HepG2 (cell line): Measurements from ENCODE around the gene ZFYVE28. TPM values are rescaled to one million over a fixed set of nuclear protein-coding genes. Genes with fewer than 3 reads are reported as not detected.

Source experiments
- ATAC-seq: fragments of 200-7000 bp; cut with Tn5 transposase; 3 replicates; pipeline ENCODE4 v1.9.1; 2020; ENCODE audit warnings: mild to moderate bottlenecking, moderate library complexity
- BruUV-seq: library from RNA; stranded (reverse); fragments of 400-500 nt; replicated peaks from 2 replicates; lab custom pipeline; 2021; lab: Mats Ljungman, UMichigan
- CTCF ChIA-PET: fragments of 300-600 bp; formaldehyde crosslinking; extraction: SDS; loops from one replicate; lab custom pipeline; 2021; ENCODE audit warnings: low total read pairs, inconsistent platforms, low intra/inter-chr PET ratio; lab: Yijun Ruan, JAX
- POLR2A ChIA-PET: fragments of 350-600 bp; sonication (Branson Sonifier 250); formaldehyde crosslinking; loops from one replicate; lab custom pipeline; 2020; ENCODE audit warnings: antibody characterized with exemption, inconsistent platforms; lab: Yijun Ruan, JAX
- DNase-seq: peaks from one replicate; pipeline ENCODE4 v3.0.0-alpha.2; 2015; ENCODE audit warnings: low spot score
- FAIRE-seq: peaks from 3 replicates; lab custom pipeline; 2011; peaks lifted over from hg19 to GRCh38; lab: Jason Lieb, UNC
- H2AFZ ChIP-seq: one replicate; pipeline ENCODE4 v1.6.1; 2011; ENCODE audit warnings: low read length, inconsistent platforms
- H3K27ac ChIP-seq: fragments of 300-600 bp; 3 replicates; pipeline ENCODE4 v1.8.0; 2011; ENCODE audit warnings: mixed run types, mild to moderate bottlenecking, mixed read lengths, low read length, inconsistent platforms; ENCODE audit not compliant: insufficient read depth; ENCODE audit errors: extremely low read length
- H3K27me3 ChIP-seq, 2 experiments: fragments of 200-600 bp in 1 of 2; 2 replicates in 1 of 2; 3 replicates in 1 of 2; pipeline versions ENCODE4 v1.6.0 to v1.8.0; 2011; ENCODE audit warnings: low read length in 2 of 2, mild to moderate bottlenecking in 2 of 2, moderate library complexity in 2 of 2, inconsistent platforms in 1 of 2; ENCODE audit not compliant: insufficient read depth in 2 of 2, control insufficient read depth in 1 of 2
- H3K36me3 ChIP-seq, 2 experiments: fragments of 200-600 bp in 1 of 2; replicated peaks in 1 of 2; 2 replicates in 1 of 2; 3 replicates in 1 of 2; pipeline versions ENCODE4 v1.5.1 to v1.8.0; 2011; ENCODE audit warnings: low read length in 2 of 2, inconsistent platforms in 1 of 2; ENCODE audit not compliant: insufficient read depth in 2 of 2, control insufficient read depth in 1 of 2
- H3K4me1 ChIP-seq: 2 replicates; pipeline ENCODE4 v1.5.1; 2012; ENCODE audit warnings: low read length, inconsistent platforms; ENCODE audit not compliant: insufficient read depth
- H3K4me2 ChIP-seq: 2 replicates; pipeline ENCODE4 v1.6.0; 2011; ENCODE audit warnings: low read depth, low read length, inconsistent platforms
- H3K4me3 ChIP-seq, 3 experiments: fragments of 200-600 bp in 1 of 3; sonication (generic), shearing (Covaris generic) in 1 of 3; replicated peaks in 1 of 3; 2 replicates each; pipeline ENCODE4 v1.5.1; 2011 to 2016; ENCODE audit warnings: low read length in 3 of 3, inconsistent platforms in 2 of 3, low read depth in 2 of 3, mild to moderate bottlenecking in 2 of 3, control low read depth in 1 of 3, mixed read lengths in 1 of 3; ENCODE audit not compliant: insufficient read depth in 1 of 3
- H3K79me2 ChIP-seq: one replicate; pipeline ENCODE4 v1.6.1; 2011; ENCODE audit warnings: low read length, inconsistent platforms; ENCODE audit not compliant: insufficient read depth
- H3K9ac ChIP-seq: 2 replicates; pipeline ENCODE4 v1.6.0; 2011; ENCODE audit warnings: mild to moderate bottlenecking, low read depth, low read length, inconsistent platforms; ENCODE audit not compliant: insufficient read depth
- H3K9me3 ChIP-seq: 2 replicates; pipeline ENCODE4 v1.5.1; 2012; ENCODE audit warnings: mild to moderate bottlenecking, low read length
- H4K20me1 ChIP-seq: 2 replicates; pipeline ENCODE4 v1.6.0; 2011; ENCODE audit warnings: inconsistent platforms, mild to moderate bottlenecking, low read length, moderate library complexity; ENCODE audit not compliant: insufficient read depth
- AGO2 ChIP-seq: fragments of 200-400 bp; formaldehyde crosslinking; optimal IDR thresholded peaks from 2 replicates; pipeline ENCODE3; 2017; ENCODE audit warnings: mild to moderate bottlenecking, low read depth, low read length, moderate library complexity
- AKAP8 ChIP-seq: sonication (generic); formaldehyde crosslinking; IDR thresholded peaks from 2 replicates; pipeline ENCODE4 v1.5.1; 2020; ENCODE audit warnings: mild to moderate bottlenecking, missing genetic modification reagents
- ATF7-NPFF ChIP-seq: sonication (generic); formaldehyde crosslinking; IDR thresholded peaks from 2 replicates; pipeline ENCODE4 v1.8.1; 2023; ENCODE audit warnings: mild to moderate bottlenecking, low read depth, missing genetic modification reagents, moderate library complexity
- CHD4 ChIP-seq: fragments of 200-600 bp; sonication (generic); IDR thresholded peaks from 2 replicates; pipeline ENCODE4 v1.7.0; 2017; ENCODE audit warnings: mild to moderate bottlenecking, low read length, borderline replicate concordance
- DR1 ChIP-seq: sonication (generic); formaldehyde crosslinking; IDR thresholded peaks from 2 replicates; pipeline ENCODE4 v1.8.0; 2021; ENCODE audit warnings: mild to moderate bottlenecking, missing genetic modification reagents, inconsistent platforms
- ETV6 ChIP-seq: sonication (generic); formaldehyde crosslinking; conservative IDR thresholded peaks from 2 replicates; pipeline ENCODE4 v1.4.0; 2020; ENCODE audit warnings: missing genetic modification reagents
- HES4 ChIP-seq: sonication (generic); formaldehyde crosslinking; IDR thresholded peaks from 2 replicates; pipeline ENCODE4 v1.9.0; 2021; ENCODE audit warnings: mild to moderate bottlenecking, missing genetic modification reagents, borderline replicate concordance
- ISL2 ChIP-seq: sonication (generic); formaldehyde crosslinking; IDR thresholded peaks from 2 replicates; pipeline ENCODE4 v1.5.0; 2020; ENCODE audit warnings: missing genetic modification reagents
- PAX8 ChIP-seq: sonication (generic); formaldehyde crosslinking; IDR thresholded peaks from 2 replicates; pipeline ENCODE4 v1.8.0; 2022; ENCODE audit warnings: mild to moderate bottlenecking, missing genetic modification reagents, borderline replicate concordance
- POLR2G ChIP-seq: fragments of 200-400 bp; formaldehyde crosslinking; IDR thresholded peaks from 2 replicates; pipeline ENCODE4 v1.6.1; 2018; ENCODE audit warnings: mild to moderate bottlenecking, low read depth, low read length, moderate library complexity
- RBFOX2 ChIP-seq: fragments of 200-400 bp; formaldehyde crosslinking; IDR thresholded peaks from 2 replicates; pipeline ENCODE4 v1.6.1; 2017; ENCODE audit warnings: low read depth, mild to moderate bottlenecking, low read length
- SNAPC5 ChIP-seq: sonication (generic); formaldehyde crosslinking; IDR thresholded peaks from 2 replicates; pipeline ENCODE4 v1.8.1; 2023; ENCODE audit warnings: mild to moderate bottlenecking, missing genetic modification reagents, borderline replicate concordance
- SRY ChIP-seq: sonication (generic); formaldehyde crosslinking; IDR thresholded peaks from 2 replicates; pipeline ENCODE4 v1.8.0; 2022; ENCODE audit warnings: mild to moderate bottlenecking, missing genetic modification reagents
- TSC22D2 ChIP-seq: sonication (generic); formaldehyde crosslinking; IDR thresholded peaks from 2 replicates; pipeline ENCODE4 v1.5.1; 2020; ENCODE audit warnings: missing genetic modification reagents, mild to moderate bottlenecking, borderline replicate concordance
- ZBTB33 ChIP-seq: sonication (generic); formaldehyde crosslinking; IDR thresholded peaks from 2 replicates; pipeline ENCODE4 v1.4.0; 2020; ENCODE audit warnings: missing genetic modification reagents
- ZFX ChIP-seq: sonication (generic); formaldehyde crosslinking; IDR thresholded peaks from 2 replicates; pipeline ENCODE4 v1.4.0; 2020; ENCODE audit warnings: mild to moderate bottlenecking, low read depth, missing genetic modification reagents, moderate library complexity
- ZNF292 ChIP-seq: sonication (generic); formaldehyde crosslinking; IDR thresholded peaks from 2 replicates; pipeline ENCODE4 v1.8.1; 2022; ENCODE audit warnings: mild to moderate bottlenecking, low read depth, missing genetic modification reagents, borderline replicate concordance
- ZNF33A ChIP-seq: sonication (generic); formaldehyde crosslinking; IDR thresholded peaks from 2 replicates; pipeline ENCODE4 v1.5.1; 2020; ENCODE audit warnings: missing genetic modification reagents, mild to moderate bottlenecking, moderate library complexity, borderline replicate concordance
- ZNF556 ChIP-seq: sonication (generic); formaldehyde crosslinking; IDR thresholded peaks from 2 replicates; pipeline ENCODE4 v1.4.0; 2020; ENCODE audit warnings: mild to moderate bottlenecking, missing genetic modification reagents, borderline replicate concordance
- ZNF615 ChIP-seq: sonication (generic); formaldehyde crosslinking; IDR thresholded peaks from 2 replicates; pipeline ENCODE4 v1.5.0; 2020; ENCODE audit warnings: mild to moderate bottlenecking, missing genetic modification reagents, borderline replicate concordance
- ZNF749 ChIP-seq: sonication (generic); formaldehyde crosslinking; IDR thresholded peaks from 2 replicates; pipeline ENCODE4 v1.8.0; 2022; ENCODE audit warnings: mild to moderate bottlenecking, missing genetic modification reagents, moderate library complexity, borderline replicate concordance
- ZNF850 ChIP-seq: sonication (generic); formaldehyde crosslinking; conservative IDR thresholded peaks from 2 replicates; pipeline ENCODE4 v1.9.0; 2021; ENCODE audit warnings: mild to moderate bottlenecking, missing genetic modification reagents
- WGBS: methylation state at CpG from one replicate; pipeline ENCODE4 v1.1.6; 2017; ENCODE audit warnings: low lambda C conversion rate; 5-methylcytosine and 5-hydroxymethylcytosine counted together
- in situ Hi-C: cut with HindIII; loops from 2 replicates; pipeline ENCODE4 v1.10.0; 2017; ENCODE audit warnings: low pct_unique_long_range_greater_than_20kb; ENCODE audit not compliant: extremely low pct_ligation_motif_present
- intact Hi-C: fragments of 100-400 bp; cut with micrococcal nuclease; formaldehyde crosslinking; loops from one replicate; pipeline ENCODE4 v1.10.0; 2022; ENCODE audit not compliant: unreplicated experiment
- polyA plus RNA-seq, 8 experiments: library from polyadenylated mRNA; depleted of rRNA in 3 of 8; stranded (reverse) in 7 of 8; unstranded in 1 of 8; fragments of >200 nt; fragmentation: Illumina TruSeq in 4 of 8; extraction: Trizol in 4 of 8; gene quantifications; 2 replicates each; pipeline versions ENCODE4 v1.2.1 to v1.2.3, GENCODE V29; 2011 to 2016; ENCODE audit warnings: low read depth in 4 of 8, missing spikeins in 1 of 8, mixed read lengths in 1 of 8; ENCODE audit not compliant: insufficient read depth in 1 of 8
- total RNA-seq, 5 experiments: library from RNA; depleted of rRNA; stranded (reverse); fragments of >200 nt; fragmentation: Illumina TruSeq; extraction: Trizol; gene quantifications; 2 replicates each; pipeline ENCODE4 v1.2.3, GENCODE V29; 2016; ENCODE audit warnings: low read depth in 1 of 5

ZFYVE28 gene
- total and polyA plus RNA-seq, 2 of the 13 experiments (the other 11 are each of a cell fraction or from before 2014, with no cell fraction given), result 0.12 to 0.22 TPM

DNA sequence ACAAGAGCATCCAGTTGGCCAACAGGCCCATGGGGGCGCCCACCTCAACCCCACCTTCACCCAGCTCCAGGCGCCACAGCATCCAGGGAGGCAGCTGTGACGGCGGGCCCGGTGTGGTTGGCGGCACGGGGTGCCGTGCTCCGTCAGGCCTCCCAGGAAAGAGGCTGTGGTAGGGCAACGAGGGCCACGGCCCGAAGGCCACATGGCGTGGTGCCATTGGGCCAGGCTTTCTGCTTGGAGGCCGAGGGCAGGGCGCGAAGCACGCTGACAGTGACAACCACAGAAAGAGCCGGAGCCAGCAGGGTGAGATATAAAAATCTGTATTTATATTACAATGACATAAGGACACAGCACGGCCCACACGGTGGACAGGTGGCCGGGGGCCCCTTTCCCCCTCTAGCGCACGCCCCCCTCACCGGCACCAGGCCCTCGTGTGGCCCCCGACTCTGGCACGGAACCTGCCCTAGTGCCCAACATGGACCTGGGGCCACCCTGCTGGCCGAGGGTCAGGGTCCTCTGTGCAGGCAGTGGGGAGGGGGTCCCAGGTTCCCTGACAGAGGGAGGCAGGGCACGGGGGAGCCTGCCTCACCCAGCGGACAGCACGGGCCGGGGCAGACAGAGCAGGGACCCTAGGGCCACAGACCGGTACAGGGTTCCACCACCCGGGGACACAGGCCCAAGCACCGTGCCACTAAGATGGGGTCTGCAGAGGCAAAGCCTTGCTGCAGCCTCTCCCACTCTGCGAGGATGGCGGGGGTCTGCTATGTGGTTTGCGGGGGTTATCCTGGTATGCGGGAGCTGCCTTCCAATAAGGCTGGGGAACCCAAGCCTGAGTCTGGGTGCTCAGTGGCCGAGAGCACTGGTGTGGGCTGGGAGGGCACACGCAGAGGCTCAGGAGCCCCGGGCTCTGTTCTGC is 171.1 kb downstream of the ZFYVE28 start:
- no peak overlapping the region for H3K27ac ChIP-seq
- no peaks in the 10 kb centered on the region for H4K20me1 ChIP-seq
- FAIRE-seq (no peak), DNase-seq (no peak), ATAC-seq (peak; percentile 8; the same call in 2 of the 3 replicates)
- WGBS, result 91% methylated on average over 30 of the region's 42 CpGs
- no peak overlapping the region for H2AFZ ChIP-seq
- peaks cover 34% of the 10 kb centered on the region for H3K4me1 ChIP-seq
- peaks cover 0 to 4% of the 10 kb centered on the region in 2 experiments; a peak in 2 of 5 replicates for H3K36me3 ChIP-seq
- no peaks in the 10 kb centered on the region for H3K9me3 ChIP-seq
- BruUV-seq, result no TSS peak
- CTCF ChIA-PET, result no interaction called here
- intact Hi-C loops (loop anchor here (10.0 kb wide), 1 partner anchor 217 kb away; the partner anchor contains the start of gene RNF4), in situ Hi-C loops (no loop called here)
- H3K27me3 ChIP-seq, result no peaks in the 10 kb centered on the region
- H3K4me2 ChIP-seq, result no peak overlapping the region
- POLR2A ChIA-PET, result no interaction called here
- H3K79me2 ChIP-seq, result no peaks in the 10 kb centered on the region
- H3K9ac ChIP-seq, result no peak overlapping the region
- no peak overlapping the region for H3K4me3 ChIP-seq
- TF ChIP-seq ZNF556, result no peak
- TF ChIP-seq POLR2G, result peak; percentile 37; the same call in 1 of the 2 replicates
- peak; percentile 87 for TF ChIP-seq AGO2
- TF ChIP-seq DR1, result no peak
- TF ChIP-seq ETV6 (CRISPR knock-in tag), result no peak
- no peak for TF ChIP-seq ATF7-NPFF (CRISPR knock-in tag)
- no peak for TF ChIP-seq SNAPC5
- peak; percentile 26; the same call in 1 of the 2 replicates for TF ChIP-seq RBFOX2
- TF ChIP-seq CHD4, result no peak
- TF ChIP-seq ZNF615 (CRISPR knock-in tag), result no peak
- TF ChIP-seq PAX8 (CRISPR knock-in tag), result no peak
- TF ChIP-seq SRY (CRISPR knock-in tag), result no peak
- TF ChIP-seq ZBTB33 (CRISPR knock-in tag), result 0 out of 2 replicates have a peak, but pooled peaks have one; percentile 37
- TF ChIP-seq ZNF292 (CRISPR knock-in tag), result no peak
- 0 out of 2 replicates have a peak, but pooled peaks have one; percentile 63 for TF ChIP-seq AKAP8 (CRISPR knock-in tag)
- TF ChIP-seq ZNF850 (CRISPR knock-in tag), result no peak
- no peak for TF ChIP-seq ZNF749 (CRISPR knock-in tag)
- TF ChIP-seq ZNF33A (CRISPR knock-in tag), result no peak
- no peak for TF ChIP-seq HES4 (CRISPR knock-in tag)
- peak; percentile 5; the same call in 1 of the 2 replicates for TF ChIP-seq ZFX (CRISPR knock-in tag)
- TF ChIP-seq TSC22D2 (CRISPR knock-in tag), result no peak
- no peak for TF ChIP-seq ISL2 (CRISPR knock-in tag)
